Left ventricle myocardium inferior (tissue), 1 donor: ENCODE results near the gene FOXP4. TPM values are rescaled to one million over a fixed set of nuclear protein-coding genes. Genes with fewer than 3 reads are reported as not detected.

Source experiments
- DNase-seq: peaks from one replicate; pipeline ENCODE4 v3.0.0-alpha.2; 2020
- H3K27ac ChIP-seq: fragments of 200-600 bp; replicated peaks from 2 replicates; pipeline ENCODE4 v1.8.0; 2021
- H3K27me3 ChIP-seq: fragments of 200-600 bp; 2 replicates; pipeline ENCODE4 v1.8.0; 2021; ENCODE audit warnings: low read depth
- H3K36me3 ChIP-seq: fragments of 200-600 bp; 2 replicates; pipeline ENCODE4 v1.8.0; 2021
- H3K4me1 ChIP-seq: fragments of 200-600 bp; 2 replicates; pipeline ENCODE4 v1.8.0; 2021
- H3K4me3 ChIP-seq: fragments of 200-600 bp; 2 replicates; pipeline ENCODE4 v1.8.0; 2021; ENCODE audit warnings: mild to moderate bottlenecking, moderate library complexity
- H3K9me3 ChIP-seq: fragments of 200-600 bp; replicated peaks from 2 replicates; pipeline ENCODE4 v1.8.0; 2021
- CTCF ChIP-seq: fragments of 200-600 bp; IDR thresholded peaks from 2 replicates; pipeline ENCODE4 v1.8.0; 2021; ENCODE audit warnings: antibody characterized with exemption, mild to moderate bottlenecking, borderline replicate concordance
- intact Hi-C: fragments of 100-400 bp; cut with micrococcal nuclease; formaldehyde crosslinking; loops from one replicate; pipeline ENCODE4 v1.11.0; 2022
- total RNA-seq: library from RNA; stranded (reverse); fragmentation: NEBNext Ultra II Directional; extraction: Animal tissue kit (Norgen Biotek cat#: 25700); gene quantifications from one replicate; pipeline ENCODE4 v1.2.1, GENCODE V29; 2021
- donor health status: DM: no; HTN: yes; CAD: no; lungs with severe emphysema.

Gene FOXP4
- total RNA-seq, 1 donor from 2014 or later, result 15.0 TPM

GRCh38 chr6:41635365-41635764 lies 89.2 kb downstream of the FOXP4 start:
- no peaks in the 10 kb centered on the region for H3K9me3 ChIP-seq

GRCh38 chr6:41636833-41637193 lies 90.6 kb downstream of the FOXP4 start:
- H3K27ac ChIP-seq, result no peak overlapping the region
- no peak for DNase-seq

More at GRCh38 chr6:41635365-41635764, 89.2 kb downstream of the FOXP4 start:
- H3K36me3 ChIP-seq, result no peaks in the 10 kb centered on the region
- H3K27ac ChIP-seq, result no peak overlapping the region
- no peak for DNase-seq
- no peak overlapping the region for H3K4me3 ChIP-seq
- TF ChIP-seq CTCF, result no peak
- H3K4me1 ChIP-seq, result peaks cover 31% of the 10 kb centered on the region
- H3K27me3 ChIP-seq, result peaks cover 61% of the 10 kb centered on the region
- intact Hi-C loops, result no loop called here

GRCh38 chr6:41637194-41638001 lies 91.2 kb downstream of the FOXP4 start:
- DNase-seq, result no peak
- Histone ChIP-seq H3K4me3 (peak overlapping the region; percentile 65), H3K9me3 (no peaks in the 10 kb centered on the region), H3K27ac (no peak overlapping the region), H3K27me3 (peaks cover 64% of the 10 kb centered on the region), H3K36me3 (no peaks in the 10 kb centered on the region), H3K4me1 (peaks cover 31% of the 10 kb centered on the region)
- no peak for TF ChIP-seq CTCF
- intact Hi-C loops, result no loop called here

More at GRCh38 chr6:41636833-41637193, 90.6 kb downstream of the FOXP4 start:
- no peak for TF ChIP-seq CTCF
- Histone ChIP-seq H3K9me3 (no peaks in the 10 kb centered on the region), H3K36me3 (no peaks in the 10 kb centered on the region), H3K4me3 (peak overlapping the region; percentile 65), H3K27me3 (peaks cover 64% of the 10 kb centered on the region), H3K4me1 (peaks cover 31% of the 10 kb centered on the region)
- intact Hi-C loops, result no loop called here

GRCh38 chr6:41638002-41638934 lies 92.1 kb downstream of the FOXP4 start, which contains the start of gene MDFI:
MDFI (plus strand) TSS chr6:41638468; CDS start chr6:41638750, 282 bp downstream.
- H3K4me1 ChIP-seq, result peaks cover 31% of the 10 kb centered on the region
- TF ChIP-seq CTCF, result no peak
- no peak within 1 kb of the TSS for H3K27ac ChIP-seq
- DNase-seq, result no peak
- no peaks in the 10 kb centered on the region for H3K36me3 ChIP-seq
- intact Hi-C loops, result no loop called here
- H3K9me3 ChIP-seq, result no peaks in the 10 kb centered on the region
- peak within 1 kb of the TSS; percentile 65 for H3K4me3 ChIP-seq
- peaks cover 64% of the 10 kb centered on the region for H3K27me3 ChIP-seq

GRCh38 chr6:41638935-41639808 lies 93.0 kb downstream of the FOXP4 start:
- intact Hi-C loops, result no loop called here
- no peak overlapping the region for H3K27ac ChIP-seq
- peak overlapping the region; percentile 65 for H3K4me3 ChIP-seq
- no peaks in the 10 kb centered on the region for H3K36me3 ChIP-seq
- no peak for DNase-seq
- peaks cover 31% of the 10 kb centered on the region for H3K4me1 ChIP-seq
- no peak for TF ChIP-seq CTCF
- H3K27me3 ChIP-seq, result peaks cover 64% of the 10 kb centered on the region
- H3K9me3 ChIP-seq, result no peaks in the 10 kb centered on the region
